HepG2 (cell line): ENCODE data around the gene NECAB2. TPM values are rescaled to one million over a fixed set of nuclear protein-coding genes. Genes with fewer than 3 reads are reported as not detected.
A peak's percentile ranks its signal among the peaks of the same experiment; 100 is the strongest.

Source experiments
- ATAC-seq: fragments of 200-7000 bp; cut with Tn5 transposase; 3 replicates; pipeline ENCODE4 v1.9.1; 2020; ENCODE audit warnings: mild to moderate bottlenecking, moderate library complexity
- BruUV-seq: library from RNA; stranded (reverse); fragments of 400-500 nt; replicated peaks from 2 replicates; lab custom pipeline; 2021; lab: Mats Ljungman, UMichigan
- CTCF ChIA-PET: fragments of 300-600 bp; formaldehyde crosslinking; extraction: SDS; loops from one replicate; lab custom pipeline; 2021; ENCODE audit warnings: low total read pairs, inconsistent platforms, low intra/inter-chr PET ratio; lab: Yijun Ruan, JAX
- POLR2A ChIA-PET: fragments of 350-600 bp; sonication (Branson Sonifier 250); formaldehyde crosslinking; loops from one replicate; lab custom pipeline; 2020; ENCODE audit warnings: antibody characterized with exemption, inconsistent platforms; lab: Yijun Ruan, JAX
- DNase-seq: peaks from one replicate; pipeline ENCODE4 v3.0.0-alpha.2; 2015; ENCODE audit warnings: low spot score
- FAIRE-seq: peaks from 3 replicates; lab custom pipeline; 2011; peaks lifted over from hg19 to GRCh38; lab: Jason Lieb, UNC
- H2AFZ ChIP-seq: one replicate; pipeline ENCODE4 v1.6.1; 2011; ENCODE audit warnings: low read length, inconsistent platforms
- H3K27ac ChIP-seq: fragments of 300-600 bp; 3 replicates; pipeline ENCODE4 v1.8.0; 2011; ENCODE audit warnings: mixed run types, mild to moderate bottlenecking, mixed read lengths, low read length, inconsistent platforms; ENCODE audit not compliant: insufficient read depth; ENCODE audit errors: extremely low read length
- H3K27me3 ChIP-seq, 2 experiments: fragments of 200-600 bp in 1 of 2; 2 replicates in 1 of 2; 3 replicates in 1 of 2; pipeline versions ENCODE4 v1.6.0 to v1.8.0; 2011; ENCODE audit warnings: low read length in 2 of 2, mild to moderate bottlenecking in 2 of 2, moderate library complexity in 2 of 2, inconsistent platforms in 1 of 2; ENCODE audit not compliant: insufficient read depth in 2 of 2, control insufficient read depth in 1 of 2
- H3K36me3 ChIP-seq, 2 experiments: fragments of 200-600 bp in 1 of 2; replicated peaks in 1 of 2; 2 replicates in 1 of 2; 3 replicates in 1 of 2; pipeline versions ENCODE4 v1.5.1 to v1.8.0; 2011; ENCODE audit warnings: low read length in 2 of 2, inconsistent platforms in 1 of 2; ENCODE audit not compliant: insufficient read depth in 2 of 2, control insufficient read depth in 1 of 2
- H3K4me1 ChIP-seq: 2 replicates; pipeline ENCODE4 v1.5.1; 2012; ENCODE audit warnings: low read length, inconsistent platforms; ENCODE audit not compliant: insufficient read depth
- H3K4me2 ChIP-seq: 2 replicates; pipeline ENCODE4 v1.6.0; 2011; ENCODE audit warnings: low read depth, low read length, inconsistent platforms
- H3K4me3 ChIP-seq, 3 experiments: fragments of 200-600 bp in 1 of 3; sonication (generic), shearing (Covaris generic) in 1 of 3; replicated peaks in 1 of 3; 2 replicates each; pipeline ENCODE4 v1.5.1; 2011 to 2016; ENCODE audit warnings: low read length in 3 of 3, inconsistent platforms in 2 of 3, low read depth in 2 of 3, mild to moderate bottlenecking in 2 of 3, control low read depth in 1 of 3, mixed read lengths in 1 of 3; ENCODE audit not compliant: insufficient read depth in 1 of 3
- H3K79me2 ChIP-seq: one replicate; pipeline ENCODE4 v1.6.1; 2011; ENCODE audit warnings: low read length, inconsistent platforms; ENCODE audit not compliant: insufficient read depth
- H3K9ac ChIP-seq: 2 replicates; pipeline ENCODE4 v1.6.0; 2011; ENCODE audit warnings: mild to moderate bottlenecking, low read depth, low read length, inconsistent platforms; ENCODE audit not compliant: insufficient read depth
- H3K9me3 ChIP-seq: 2 replicates; pipeline ENCODE4 v1.5.1; 2012; ENCODE audit warnings: mild to moderate bottlenecking, low read length
- H4K20me1 ChIP-seq: 2 replicates; pipeline ENCODE4 v1.6.0; 2011; ENCODE audit warnings: inconsistent platforms, mild to moderate bottlenecking, low read length, moderate library complexity; ENCODE audit not compliant: insufficient read depth
- FUBP1 ChIP-seq: sonication (generic); formaldehyde crosslinking; IDR thresholded peaks from 2 replicates; pipeline ENCODE4 v1.5.1; 2020; ENCODE audit warnings: missing genetic modification reagents, mild to moderate bottlenecking, borderline replicate concordance
- POLR2G ChIP-seq: fragments of 200-400 bp; formaldehyde crosslinking; IDR thresholded peaks from 2 replicates; pipeline ENCODE4 v1.6.1; 2018; ENCODE audit warnings: mild to moderate bottlenecking, low read depth, low read length, moderate library complexity
- WGBS: methylation state at CpG from one replicate; pipeline ENCODE4 v1.1.6; 2017; ENCODE audit warnings: low lambda C conversion rate; 5-methylcytosine and 5-hydroxymethylcytosine counted together
- in situ Hi-C: cut with HindIII; loops from 2 replicates; pipeline ENCODE4 v1.10.0; 2017; ENCODE audit warnings: low pct_unique_long_range_greater_than_20kb; ENCODE audit not compliant: extremely low pct_ligation_motif_present
- intact Hi-C: fragments of 100-400 bp; cut with micrococcal nuclease; formaldehyde crosslinking; loops from one replicate; pipeline ENCODE4 v1.10.0; 2022; ENCODE audit not compliant: unreplicated experiment
- polyA plus RNA-seq, 8 experiments: library from polyadenylated mRNA; depleted of rRNA in 3 of 8; stranded (reverse) in 7 of 8; unstranded in 1 of 8; fragments of >200 nt; fragmentation: Illumina TruSeq in 4 of 8; extraction: Trizol in 4 of 8; gene quantifications; 2 replicates each; pipeline versions ENCODE4 v1.2.1 to v1.2.3, GENCODE V29; 2011 to 2016; ENCODE audit warnings: low read depth in 4 of 8, missing spikeins in 1 of 8, mixed read lengths in 1 of 8; ENCODE audit not compliant: insufficient read depth in 1 of 8
- total RNA-seq, 5 experiments: library from RNA; depleted of rRNA; stranded (reverse); fragments of >200 nt; fragmentation: Illumina TruSeq; extraction: Trizol; gene quantifications; 2 replicates each; pipeline ENCODE4 v1.2.3, GENCODE V29; 2016; ENCODE audit warnings: low read depth in 1 of 5

NECAB2 gene
- total and polyA plus RNA-seq, 2 of the 13 experiments (the other 11 are each of a cell fraction or from before 2014, with no cell fraction given), result 0.21 to 0.49 TPM

DNA sequence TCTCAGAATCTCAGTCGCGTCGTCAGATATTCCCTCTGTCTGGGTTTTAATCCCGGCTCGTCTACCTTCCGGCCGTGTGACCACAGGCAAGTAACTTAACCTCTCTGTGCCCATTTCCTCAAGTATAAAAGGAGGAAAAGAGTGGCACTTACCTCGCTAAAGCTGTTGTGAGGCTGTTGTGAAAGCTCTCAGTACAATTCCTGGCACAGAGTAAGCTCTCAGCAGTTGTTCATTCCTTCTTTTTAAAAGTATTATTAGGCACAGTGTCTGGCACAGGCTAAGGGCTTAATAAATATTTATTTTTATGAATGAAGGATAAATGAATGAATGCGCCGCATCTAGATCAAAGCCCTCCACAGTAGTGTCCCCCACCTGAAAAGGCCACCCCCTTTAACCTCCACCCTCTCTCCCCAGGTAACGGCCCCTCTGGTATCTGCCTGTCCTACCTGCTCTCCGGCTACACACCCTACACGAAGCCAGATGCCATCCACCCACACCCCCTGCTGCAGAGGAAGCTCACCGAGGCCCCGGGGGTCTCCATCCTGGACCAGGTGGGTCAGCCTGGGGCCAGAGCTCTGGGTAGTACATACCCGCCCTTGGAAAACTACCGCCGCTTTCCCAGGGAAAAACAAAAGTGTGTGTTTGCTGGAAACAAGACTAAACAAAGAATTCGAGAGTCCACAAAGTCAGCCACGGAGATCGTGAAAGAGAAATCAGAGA lies 9.0 kb upstream of the NECAB2 start:
- ChIA-PET POLR2A (no interaction called here), CTCF (interaction anchor here (3.2 kb wide), 1 partner anchor 105 kb away, joined by 53 read pairs; no protein-coding TSS in a partner anchor)
- intact Hi-C loops, result loop anchor here (10.0 kb wide), 1 partner anchor 134 kb away; no protein-coding TSS in a partner anchor
- Histone ChIP-seq H2AFZ (no peak overlapping the region), H3K4me1 (peaks cover 31% of the 10 kb centered on the region), H3K9me3 (no peaks in the 10 kb centered on the region), H3K4me2 (no peak overlapping the region), H3K36me3 (peaks cover 49 to 84% of the 10 kb centered on the region in 2 experiments), H3K4me3 (no peak overlapping the region), H3K79me2 (peaks cover 20% of the 10 kb centered on the region), H4K20me1 (peaks cover 33% of the 10 kb centered on the region), H3K27ac (no peak overlapping the region), H3K9ac (no peak overlapping the region), H3K27me3 (no peaks in the 10 kb centered on the region; a peak in 1 of 5 replicates)
- in situ Hi-C loops, result loop anchor here (5.0 to 25.0 kb wide), 2 partner anchors 83 to 228 kb away; partner anchors contain the start of genes ADAD2, SLC38A8 and TAF1C
- 91% methylated on average over 21 of the region's 21 CpGs for WGBS
- DNase-seq (no peak), FAIRE-seq (no peak), ATAC-seq (no peak)
- TF ChIP-seq FUBP1 (CRISPR knock-in tag), result no peak
- TF ChIP-seq POLR2G, result 0 out of 2 replicates have a peak, but pooled peaks have one; percentile 25
- no TSS peak for BruUV-seq
